ENCODE results near the gene GALNT9. TPM values are rescaled to one million over a fixed set of nuclear protein-coding genes. Genes with fewer than 3 reads are reported as not detected.

Gene GALNT9
- total RNA-seq, 1 donor, result not detected

DNA sequence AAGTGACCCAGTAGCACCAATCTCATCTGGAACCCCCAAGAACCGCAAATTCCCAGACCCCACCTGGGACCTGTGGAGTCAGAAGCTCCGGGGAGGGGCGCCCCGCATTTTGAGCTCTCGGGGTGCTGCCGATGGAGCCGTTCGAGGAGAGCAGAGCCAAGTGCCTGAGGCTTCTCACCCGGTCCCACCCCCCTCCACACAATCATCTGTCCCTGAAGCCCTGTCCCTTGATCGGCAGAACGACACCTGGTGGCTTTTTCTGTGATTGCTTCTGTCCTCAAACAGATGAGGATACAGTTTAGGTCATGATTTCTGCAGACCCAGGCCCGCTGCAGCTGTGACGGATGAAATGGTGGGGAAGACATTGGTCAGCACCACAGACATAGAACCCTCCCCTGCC, 110.5 kb downstream of the GALNT9 start:
- TF ChIP-seq, protein P1, sequence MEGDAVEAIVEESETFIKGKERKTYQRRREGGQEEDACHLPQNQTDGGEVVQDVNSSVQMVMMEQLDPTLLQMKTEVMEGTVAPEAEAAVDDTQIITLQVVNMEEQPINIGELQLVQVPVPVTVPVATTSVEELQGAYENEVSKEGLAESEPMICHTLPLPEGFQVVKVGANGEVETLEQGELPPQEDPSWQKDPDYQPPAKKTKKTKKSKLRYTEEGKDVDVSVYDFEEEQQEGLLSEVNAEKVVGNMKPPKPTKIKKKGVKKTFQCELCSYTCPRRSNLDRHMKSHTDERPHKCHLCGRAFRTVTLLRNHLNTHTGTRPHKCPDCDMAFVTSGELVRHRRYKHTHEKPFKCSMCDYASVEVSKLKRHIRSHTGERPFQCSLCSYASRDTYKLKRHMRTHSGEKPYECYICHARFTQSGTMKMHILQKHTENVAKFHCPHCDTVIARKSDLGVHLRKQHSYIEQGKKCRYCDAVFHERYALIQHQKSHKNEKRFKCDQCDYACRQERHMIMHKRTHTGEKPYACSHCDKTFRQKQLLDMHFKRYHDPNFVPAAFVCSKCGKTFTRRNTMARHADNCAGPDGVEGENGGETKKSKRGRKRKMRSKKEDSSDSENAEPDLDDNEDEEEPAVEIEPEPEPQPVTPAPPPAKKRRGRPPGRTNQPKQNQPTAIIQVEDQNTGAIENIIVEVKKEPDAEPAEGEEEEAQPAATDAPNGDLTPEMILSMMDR (IDR thresholded peaks at IDR 0.05; ENCODE audit: insufficient read depth, low read depth, low read length), result peak; percentile 26
- DNase-seq (ENCODE audit: low read depth), result no peak
- no peak overlapping the region for H3K4me3 ChIP-seq (ENCODE audit: low read depth, low read length)

DNA sequence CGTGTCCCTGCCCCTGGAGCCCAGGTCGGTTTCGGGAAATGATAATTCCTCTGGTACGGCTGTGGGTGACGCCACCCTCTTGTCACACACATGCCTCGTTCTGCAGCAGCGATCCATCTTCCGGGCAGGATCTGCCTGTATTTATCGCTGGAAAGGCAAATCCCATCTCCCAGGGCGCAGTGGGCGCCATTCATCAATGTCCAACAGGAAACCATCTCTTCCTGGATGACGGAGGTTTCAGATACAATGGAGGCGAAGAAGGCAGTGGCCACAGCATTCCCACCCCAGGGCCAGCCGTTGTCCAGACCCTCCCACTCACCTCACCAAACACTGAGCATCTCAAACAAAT, 110.9 kb downstream of the GALNT9 start:
- no peak for DNase-seq (ENCODE audit: low read depth)
- TF ChIP-seq, protein P1 (IDR thresholded peaks at IDR 0.05; ENCODE audit: insufficient read depth, low read depth, low read length), result no peak
- no peak overlapping the region for H3K4me3 ChIP-seq (ENCODE audit: low read depth, low read length)

DNA sequence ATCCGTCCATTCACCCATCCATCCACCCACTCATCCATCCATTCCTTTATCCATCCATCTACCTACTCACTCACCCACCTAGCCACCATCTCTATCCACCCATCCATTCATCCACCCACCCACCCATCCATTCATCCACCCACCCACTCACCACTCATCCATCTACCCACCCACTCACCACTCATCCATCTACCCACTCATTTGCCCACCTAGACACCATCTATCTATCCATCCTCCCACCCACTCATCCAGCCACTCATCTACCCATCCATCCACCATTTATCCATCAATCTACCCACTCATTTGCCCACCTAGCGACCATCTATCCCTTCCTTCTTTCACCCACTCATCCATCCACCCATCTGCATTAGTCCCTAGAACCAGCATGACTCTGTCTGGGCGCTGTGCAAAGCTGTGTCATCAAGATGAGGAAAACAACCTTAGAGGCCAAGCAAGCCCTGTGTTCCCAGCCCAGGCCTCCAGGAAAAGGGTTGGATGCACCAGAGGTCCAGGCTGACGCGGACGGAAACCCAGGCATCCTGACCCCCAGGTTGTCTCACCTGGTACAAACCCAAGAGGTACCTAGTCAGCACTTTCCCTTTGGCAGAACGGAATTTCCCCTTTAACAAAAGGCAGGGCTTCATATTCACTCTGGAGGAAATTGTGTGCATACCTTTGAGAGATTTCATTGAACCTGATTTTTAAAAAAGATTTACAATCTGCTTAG, 111.4 kb downstream of the GALNT9 start:
- TF ChIP-seq, protein P1 (IDR thresholded peaks at IDR 0.05; ENCODE audit: insufficient read depth, low read depth, low read length), result no peak
- H3K4me3 ChIP-seq (ENCODE audit: low read depth, low read length), result no peak overlapping the region
- DNase-seq (ENCODE audit: low read depth), result no peak

DNA sequence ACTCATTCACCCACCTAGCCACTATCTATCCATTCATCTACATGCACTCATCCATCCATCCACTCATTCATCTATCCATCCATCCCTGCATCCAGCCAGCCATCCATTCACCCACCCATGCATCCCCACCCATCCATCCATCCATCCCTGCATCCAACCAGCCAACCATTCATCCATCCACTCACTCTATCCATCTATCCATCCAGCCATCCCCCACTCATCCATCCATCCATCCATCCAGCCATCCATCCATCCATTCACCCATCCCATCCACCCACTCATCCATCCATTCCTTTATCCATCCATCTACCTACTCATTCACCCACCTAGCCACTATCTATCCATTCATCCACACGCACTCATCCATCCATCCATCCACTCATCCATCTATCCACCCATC, 112.0 kb downstream of the GALNT9 start:
- H3K4me3 ChIP-seq (ENCODE audit: low read depth, low read length), result no peak overlapping the region
- no peak for DNase-seq (ENCODE audit: low read depth)
- TF ChIP-seq, protein P1 (IDR thresholded peaks at IDR 0.05; ENCODE audit: insufficient read depth, low read depth, low read length), result no peak

DNA sequence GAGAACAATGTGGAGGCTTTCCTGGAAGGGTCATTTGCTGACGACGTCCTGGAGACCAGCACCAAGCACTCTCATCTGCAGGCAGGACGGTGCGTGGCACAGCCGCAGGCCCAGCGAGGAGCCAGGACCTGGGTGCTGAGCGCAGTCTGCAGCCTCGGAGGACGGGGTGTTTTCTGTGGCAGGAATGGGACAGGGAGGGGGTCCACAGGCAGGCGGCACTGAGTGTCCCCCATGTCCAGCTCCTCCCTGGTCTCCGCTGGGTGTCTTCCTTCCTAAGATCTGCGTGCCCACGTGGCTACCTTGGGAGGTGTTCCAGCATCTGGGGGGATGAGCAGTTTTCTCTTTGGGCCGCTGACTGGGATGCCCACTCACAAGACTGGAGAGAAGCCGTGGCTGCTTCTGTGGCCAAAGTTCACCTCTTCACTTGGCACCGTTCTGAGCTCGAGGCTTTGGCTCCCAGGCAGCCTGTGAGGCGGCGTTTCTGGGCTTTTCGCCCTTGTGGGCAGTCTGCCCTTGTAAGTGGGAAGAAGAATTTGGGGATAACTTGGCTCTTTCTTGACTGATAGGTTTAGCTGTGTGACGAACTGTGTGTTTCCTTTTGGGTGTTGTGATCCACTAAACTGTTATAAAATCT, 112.9 kb downstream of the GALNT9 start:
- no peak for DNase-seq (ENCODE audit: low read depth)
- TF ChIP-seq, protein P1 (IDR thresholded peaks at IDR 0.05; ENCODE audit: insufficient read depth, low read depth, low read length), result no peak
- no peak overlapping the region for H3K4me3 ChIP-seq (ENCODE audit: low read depth, low read length)

DNA sequence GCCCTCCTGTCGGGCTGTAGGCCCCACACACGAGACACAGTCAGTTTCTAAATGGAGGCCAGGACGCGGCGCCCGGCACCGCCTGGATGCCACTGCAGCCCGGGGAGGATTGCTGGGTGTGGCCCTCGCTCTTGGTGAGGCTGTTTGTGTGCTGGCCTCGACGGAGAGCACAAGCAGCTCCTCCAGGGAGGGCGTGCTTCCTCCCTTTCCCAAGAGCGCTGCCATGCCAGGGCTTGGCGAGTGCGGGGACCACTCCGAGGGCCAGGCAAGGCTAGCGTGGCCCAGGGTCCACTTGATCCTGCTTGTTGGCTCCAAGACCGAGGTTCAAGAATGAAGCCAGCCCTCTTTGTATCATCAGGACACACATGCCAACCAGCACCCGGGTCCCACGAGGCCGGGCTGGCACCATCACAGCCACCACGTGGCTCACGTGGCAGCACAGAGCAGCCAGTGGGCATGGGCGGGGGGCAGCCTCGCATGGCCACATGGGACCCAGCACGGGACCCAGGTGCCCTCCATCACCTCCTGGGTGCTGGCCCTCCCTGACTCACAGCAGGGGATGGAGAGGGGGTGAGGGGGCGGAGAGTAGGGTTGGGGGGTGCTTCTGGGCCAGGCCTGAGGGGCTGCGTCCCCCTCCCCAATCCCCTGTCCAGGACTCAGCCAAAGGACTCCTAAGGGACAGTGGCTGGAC, 113.9 kb downstream of the GALNT9 start:
- no peak for DNase-seq (ENCODE audit: low read depth)
- TF ChIP-seq, protein P1 (IDR thresholded peaks at IDR 0.05; ENCODE audit: insufficient read depth, low read depth, low read length), result no peak
- no peak overlapping the region for H3K4me3 ChIP-seq (ENCODE audit: low read depth, low read length)
